Keratinocyte (primary cell): ENCODE results near the gene RAB3B.

Experiments used
- CTCF ChIP-seq, 3 experiments: IDR thresholded peaks in 1 of 3; conservative IDR thresholded peaks in 1 of 3; optimal IDR thresholded peaks in 1 of 3; 2 replicates in 2 of 3; 3 replicates in 1 of 3; pipeline versions ENCODE3 to v1.5.1; 2011; ENCODE audit warnings: low read length in 3 of 3, mild to moderate bottlenecking in 3 of 3, moderate library complexity in 2 of 3, control low read depth in 1 of 3, inconsistent platforms in 1 of 3; ENCODE audit not compliant: insufficient read depth in 2 of 3; ENCODE audit errors: extremely low read depth in 1 of 3
- EZH2 ChIP-seq: IDR thresholded peaks from one replicate; pipeline ENCODE4 v1.6.1; 2012; ENCODE audit warnings: inconsistent platforms, mild to moderate bottlenecking, low read length, moderate library complexity

DNA sequence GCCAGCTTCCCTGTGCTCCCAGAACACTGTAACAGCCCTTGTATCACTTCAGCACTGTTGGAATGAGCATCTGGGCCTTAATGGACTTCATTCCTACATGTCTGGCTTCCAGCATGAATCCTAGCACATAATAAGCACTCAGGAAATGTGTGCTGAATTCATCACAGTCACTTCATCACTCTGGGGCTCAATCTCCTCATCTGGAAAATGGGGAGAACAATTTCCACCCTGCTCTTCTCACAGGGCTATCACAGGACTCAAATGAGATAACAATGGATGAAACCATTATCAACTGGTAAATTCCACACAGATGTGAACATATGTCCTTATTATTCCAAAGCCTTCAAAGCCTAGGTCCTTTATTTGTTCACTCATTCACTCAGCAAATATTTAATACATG lies 12.4 kb downstream of the RAB3B start:
- TF ChIP-seq CTCF (optimal IDR thresholded peaks at IDR 0.05 in 1 of 3, IDR thresholded peaks at IDR 0.05 in 1 of 3, conservative IDR thresholded peaks at IDR 0.05 in 1 of 3; ENCODE audit: extremely low read depth in 1 of 3, insufficient read depth in 2 of 3, low read length in 3 of 3) (no peak), EZH2 (no peak)
